CD1c-positive myeloid dendritic cell (primary cell): ENCODE measurements around the gene PKD2L2.
"Not testable (repeated sequence)": the region's sequence is repeated elsewhere in the genome, so short reads cannot be mapped to it uniquely, and the experiment has no call there.

Experiments used
- DNase-seq: peaks from one replicate; pipeline ENCODE4 v3.0.0-alpha.2; 2016; ENCODE audit errors: extremely low spot score

PKD2L2 gene

DNA sequence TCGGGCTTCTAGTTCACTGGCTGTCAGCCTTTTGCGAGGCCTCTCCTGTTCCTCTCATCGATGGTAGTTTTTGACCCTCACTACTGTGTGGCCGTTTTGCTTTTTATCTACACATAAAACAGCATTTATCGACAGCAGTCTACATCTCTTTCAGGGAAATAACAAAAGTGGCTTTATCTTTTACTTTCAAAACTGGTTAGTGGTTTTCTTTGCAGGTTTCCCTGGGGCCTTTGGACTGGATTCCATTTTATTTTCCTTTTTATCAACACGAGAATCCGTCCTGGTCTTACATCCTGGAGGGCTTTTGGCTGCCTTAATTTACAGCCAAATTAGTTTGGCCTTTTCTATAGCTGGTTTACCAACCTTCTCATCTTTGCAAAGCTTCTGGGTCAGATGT, 793 bp upstream of the PKD2L2 start:
- DNase-seq: no peak

DNA sequence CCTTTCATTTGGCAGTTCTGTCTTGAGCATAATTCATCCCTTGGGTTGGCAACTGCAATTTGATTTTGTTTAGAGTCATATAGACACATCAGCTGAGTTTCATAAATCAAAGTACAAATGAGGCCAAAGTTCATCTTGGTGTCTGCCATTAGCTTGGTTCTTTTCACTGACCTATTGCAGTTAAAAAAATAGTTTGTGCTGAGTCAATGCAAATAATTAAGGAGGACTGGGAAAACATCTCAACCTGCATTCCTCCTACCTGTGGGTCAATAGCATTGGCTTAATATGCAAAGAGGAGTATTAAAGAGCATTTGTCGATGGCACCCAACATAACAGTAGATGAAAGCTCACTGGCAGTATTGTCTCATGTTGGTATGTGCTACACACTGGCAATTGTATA, 1.6 kb downstream of the PKD2L2 start:
- DNase-seq: no peak

DNA sequence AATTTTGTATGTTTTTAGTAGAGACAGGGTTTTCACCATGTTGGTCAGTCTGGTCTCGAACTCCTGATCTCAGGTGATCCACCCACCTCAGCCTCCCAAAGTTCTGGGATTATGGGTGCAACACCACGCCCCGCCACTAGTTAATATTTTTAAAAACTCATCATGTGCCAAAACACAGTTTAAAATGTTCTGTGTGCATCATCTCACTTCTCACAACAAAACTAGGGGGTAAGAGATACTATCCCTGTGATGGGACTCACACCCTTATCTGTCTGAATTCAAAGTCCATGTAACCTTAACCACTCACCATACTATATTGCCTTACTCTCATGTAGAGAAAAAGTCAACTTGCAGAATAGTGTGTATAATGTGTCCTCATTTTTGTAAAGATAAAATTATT, 2.6 kb downstream of the PKD2L2 start:
- no peak for DNase-seq

DNA sequence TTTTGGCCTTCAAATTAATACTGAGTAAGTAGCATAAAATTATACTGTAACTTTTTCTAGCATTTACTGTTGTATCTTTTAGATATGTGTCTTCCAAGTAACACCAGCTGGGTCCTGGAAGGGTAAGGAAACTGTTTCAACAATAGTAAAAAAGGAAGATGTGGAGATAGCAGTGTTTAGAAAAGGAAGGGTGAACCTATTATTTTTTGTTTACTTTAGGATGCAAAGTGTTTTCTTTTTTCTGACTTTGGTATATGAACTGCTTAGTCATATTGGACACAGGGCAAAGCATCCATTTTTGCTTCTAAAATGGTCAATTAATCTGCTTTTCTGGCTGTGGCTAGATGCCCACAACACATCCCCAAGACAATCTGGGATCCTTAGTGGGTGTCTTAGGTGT, 5.3 kb downstream of the PKD2L2 start:
- no peak for DNase-seq

DNA sequence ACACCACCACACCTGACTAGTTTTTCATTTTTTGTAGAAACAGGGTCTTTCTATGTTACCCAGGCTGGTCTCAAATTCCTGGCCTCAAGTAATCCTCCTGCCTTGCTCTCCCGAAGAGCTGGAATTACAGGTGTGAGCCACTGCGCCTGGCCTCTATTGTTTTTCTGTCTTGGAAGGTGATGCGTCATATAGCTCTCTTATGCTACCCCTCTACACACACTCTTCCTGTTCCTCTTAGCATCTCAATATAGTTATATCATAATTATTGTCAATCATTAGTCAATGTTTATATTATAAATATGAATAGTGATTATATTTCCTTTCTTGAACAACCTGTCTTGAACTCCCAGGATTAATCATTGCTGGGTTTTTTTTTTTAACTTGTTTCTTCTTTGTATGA, 7.3 kb downstream of the PKD2L2 start:
- no peak for DNase-seq

DNA sequence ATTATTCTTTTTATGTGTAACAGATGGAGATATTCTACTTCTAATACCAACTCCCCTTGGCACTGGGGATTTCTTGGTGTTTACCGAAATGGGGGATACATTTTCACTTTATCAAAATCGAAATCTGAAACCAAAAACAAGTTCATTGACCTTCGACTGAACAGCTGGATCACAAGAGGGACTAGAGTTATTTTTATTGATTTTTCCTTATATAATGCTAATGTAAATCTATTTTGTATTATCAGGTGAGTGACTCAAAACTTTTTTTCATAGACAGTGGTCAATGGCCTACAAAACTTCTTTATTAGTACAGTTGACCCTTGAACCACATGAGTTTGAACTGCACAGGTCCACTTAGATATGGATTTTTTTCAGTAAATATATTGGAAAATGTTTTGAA, 10.2 kb downstream of the PKD2L2 start:
- DNase-seq: no peak

DNA sequence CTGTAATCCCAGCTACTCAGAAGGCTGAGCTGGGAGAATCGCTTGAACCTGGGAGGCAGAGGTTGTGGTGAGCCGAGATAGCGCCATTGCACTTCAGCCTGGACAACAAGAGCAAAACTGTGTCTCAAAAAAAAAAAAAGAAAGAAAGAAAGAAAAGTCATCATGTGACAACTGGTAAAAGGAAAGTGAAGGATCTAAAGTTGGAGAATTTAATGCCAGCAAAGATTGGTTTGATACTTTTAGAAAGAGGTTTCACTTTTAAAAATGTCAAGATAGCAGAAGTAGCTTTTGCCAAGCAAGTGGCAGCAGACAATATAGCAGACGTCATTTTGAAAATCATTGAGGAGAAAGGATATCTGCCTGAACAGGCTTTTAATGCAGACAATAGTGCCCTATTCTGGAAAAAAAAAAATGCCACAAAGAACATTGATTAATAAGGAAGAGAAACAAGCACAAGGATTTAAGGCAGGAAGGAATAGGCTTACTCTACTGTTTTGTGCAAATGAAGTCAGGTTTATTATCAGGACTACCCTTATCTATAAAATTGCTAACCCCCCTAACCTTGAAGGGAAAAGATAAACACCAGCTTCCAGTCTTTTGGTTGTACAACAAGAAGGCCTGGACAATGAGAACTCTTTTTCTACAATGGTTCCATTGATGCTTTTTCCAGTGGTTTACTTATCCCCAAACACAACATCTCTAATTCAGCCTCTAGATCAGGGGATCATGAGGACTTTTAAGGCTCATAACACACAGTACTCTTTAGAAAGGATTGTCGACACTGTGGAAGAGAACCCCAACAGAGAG, 12.0 kb downstream of the PKD2L2 start:
- no peak for DNase-seq

DNA sequence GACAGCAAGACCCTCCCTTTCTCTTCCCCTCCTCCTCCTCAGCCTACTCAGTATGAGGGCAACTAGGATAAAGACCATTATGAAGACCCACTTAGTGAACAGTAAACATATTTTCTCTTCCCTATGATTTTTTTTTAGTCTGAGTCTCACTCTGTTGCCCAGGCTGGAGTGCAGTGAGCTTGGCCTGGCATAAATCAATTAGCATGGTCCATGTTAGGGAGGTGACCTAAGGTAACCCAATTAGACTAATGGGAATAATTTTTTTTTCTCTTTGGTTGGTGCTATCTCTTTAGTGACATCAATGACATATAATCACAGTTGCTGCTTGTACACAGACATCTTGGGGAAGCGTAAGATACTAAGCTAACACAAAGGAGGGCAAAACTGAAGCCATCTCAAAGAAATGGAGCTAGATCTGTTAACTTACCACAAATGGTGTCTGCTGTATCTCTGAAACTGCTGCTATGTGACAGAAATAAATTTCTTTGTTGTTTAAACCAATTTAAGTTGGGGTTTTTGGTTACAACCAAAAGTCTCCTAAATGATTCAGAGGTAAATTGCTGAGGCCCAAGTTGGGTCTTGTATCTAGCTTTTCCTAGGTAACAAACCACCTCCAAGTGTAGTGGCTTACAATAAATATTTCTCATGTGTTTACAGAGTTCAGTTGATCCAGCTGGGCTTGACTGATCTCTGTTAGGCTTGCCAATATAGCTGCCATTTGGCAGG, 13.3 kb downstream of the PKD2L2 start:
- DNase-seq: no peak

DNA sequence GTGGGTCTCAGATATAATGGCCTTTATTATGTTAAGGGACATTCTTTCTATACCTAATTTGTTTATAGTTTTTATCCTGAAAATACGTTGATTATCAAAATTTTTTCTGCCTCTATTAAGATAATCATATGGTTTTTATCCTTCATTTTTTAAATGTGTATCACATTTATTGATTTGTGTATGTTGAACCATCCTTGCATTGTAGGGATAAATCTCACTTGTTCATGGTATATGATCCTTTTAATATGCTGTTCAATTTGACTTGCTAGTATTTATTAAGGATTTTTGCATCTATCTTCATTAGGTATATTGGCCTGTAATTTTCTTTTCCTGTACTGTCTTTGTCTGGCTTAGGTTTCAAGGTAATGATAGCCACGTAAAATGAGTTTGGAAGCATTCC, 25.5 kb downstream of the PKD2L2 start:
- DNase-seq: no peak

DNA sequence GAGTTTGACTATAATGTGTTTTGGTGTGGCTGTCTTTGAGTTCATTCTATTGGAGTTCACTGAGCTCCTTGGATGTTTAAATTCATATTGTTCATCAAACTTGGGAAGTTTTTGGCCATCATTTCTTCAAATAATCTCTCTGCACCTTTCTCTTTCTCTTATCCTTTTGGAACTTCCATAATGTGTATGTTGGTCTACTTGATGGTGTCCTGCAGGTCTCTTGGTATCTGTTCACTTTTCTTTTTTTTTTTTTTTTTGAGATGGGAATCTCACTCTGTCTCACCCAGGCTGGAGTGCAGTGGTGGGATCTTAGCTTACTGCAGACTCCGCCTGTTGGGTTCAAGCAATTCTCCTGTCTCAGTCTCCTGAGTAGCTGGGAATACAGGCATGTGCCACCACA, 27.7 kb downstream of the PKD2L2 start:
- no peak for DNase-seq

DNA sequence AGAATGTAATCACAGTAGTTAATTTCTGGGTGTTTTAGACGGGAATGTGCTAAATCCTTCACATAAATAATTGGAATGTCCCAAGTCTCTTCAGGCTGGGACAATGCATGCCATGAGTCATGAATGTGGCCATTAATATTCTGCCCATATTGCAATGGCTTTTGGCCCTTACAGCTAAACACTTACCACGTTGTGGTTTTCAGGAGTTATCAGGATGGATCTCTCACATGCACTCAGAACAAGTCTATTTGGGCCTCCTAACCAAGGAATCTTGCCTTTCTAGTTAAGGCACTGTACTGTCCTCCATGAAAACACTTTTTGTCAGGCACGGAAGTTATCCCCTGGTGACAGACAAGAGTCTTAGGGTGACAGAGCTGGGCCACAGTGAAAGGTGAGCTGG, 32.7 kb downstream of the PKD2L2 start:
- no peak for DNase-seq

DNA sequence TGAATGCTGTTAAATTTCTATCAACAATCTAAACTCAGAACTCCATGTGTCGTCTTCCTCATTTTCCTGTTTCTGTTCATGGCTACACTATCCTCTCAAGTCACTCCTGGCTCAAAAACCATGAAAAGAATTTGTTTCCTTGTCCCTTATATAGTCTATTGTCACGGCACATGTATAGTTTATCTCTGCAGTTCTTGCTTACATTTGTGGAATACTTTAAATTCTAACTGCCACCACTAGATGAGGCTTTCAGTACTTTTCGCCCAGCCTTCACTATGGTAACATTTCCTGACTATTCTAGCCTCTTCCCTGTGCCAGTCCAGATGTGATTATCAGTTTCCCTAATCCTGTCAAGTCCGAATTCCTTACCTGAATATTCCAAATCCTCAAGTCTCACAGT, 34.6 kb downstream of the PKD2L2 start:
- no peak for DNase-seq

DNA sequence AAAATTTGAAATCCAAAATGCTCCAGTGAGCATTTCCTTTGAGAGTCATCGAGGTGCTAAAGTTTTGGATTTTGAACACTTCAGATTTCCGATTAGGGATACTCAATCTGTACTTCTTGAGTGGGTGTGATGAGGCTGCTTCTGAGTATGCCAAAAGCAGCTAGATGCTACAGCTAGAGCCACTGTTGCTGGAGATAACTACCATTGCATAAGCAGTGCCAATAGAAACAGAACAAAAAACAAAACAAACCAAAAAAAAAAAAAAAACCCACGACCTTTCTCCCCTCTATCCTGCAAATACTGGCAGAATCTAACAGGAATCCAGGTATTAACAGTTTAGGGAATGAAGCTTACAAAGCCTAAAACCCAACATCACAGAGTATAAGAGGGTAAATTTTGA, 43.5 kb downstream of the PKD2L2 start:
- no peak for DNase-seq

DNA sequence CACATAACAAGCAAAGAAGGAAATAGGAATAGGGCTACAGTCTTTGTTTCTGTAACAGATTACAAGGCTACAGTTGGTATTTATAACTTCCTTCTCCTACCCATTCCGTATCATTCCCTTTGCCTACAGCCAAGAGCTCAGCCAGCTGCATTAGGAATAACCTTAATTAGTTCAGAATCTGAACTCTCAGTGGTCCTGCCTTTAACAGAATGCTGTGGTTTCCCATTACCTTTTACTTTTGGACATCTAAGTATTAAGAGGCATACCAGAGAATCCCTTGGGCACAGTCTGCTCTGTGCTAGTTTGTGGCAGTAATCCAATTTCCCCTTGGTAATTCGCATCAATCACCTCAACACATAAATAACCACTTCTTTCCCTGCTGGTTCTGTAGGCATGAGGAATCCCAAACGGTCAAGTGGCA, 44.2 kb downstream of the PKD2L2 start:
- no peak for DNase-seq

DNA sequence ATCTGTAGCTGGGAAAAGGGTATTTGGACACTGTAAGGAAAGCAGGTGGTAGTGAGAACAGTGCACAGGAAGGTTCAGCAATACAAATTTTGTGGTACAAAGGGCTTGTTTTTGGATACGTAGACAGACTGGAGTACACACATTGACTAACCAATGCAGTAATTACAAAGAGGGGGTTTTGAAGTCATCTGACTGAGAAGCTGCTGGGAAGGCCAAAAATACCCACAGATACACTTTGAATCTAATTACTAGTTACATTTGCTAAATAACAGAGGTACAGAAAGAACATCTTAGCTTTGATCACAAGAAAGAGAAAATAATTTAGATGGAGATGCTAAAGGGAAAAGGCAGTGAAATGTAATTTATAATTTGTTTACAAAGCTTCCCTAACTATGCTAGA, 45.9 kb downstream of the PKD2L2 start:
- no peak for DNase-seq

DNA sequence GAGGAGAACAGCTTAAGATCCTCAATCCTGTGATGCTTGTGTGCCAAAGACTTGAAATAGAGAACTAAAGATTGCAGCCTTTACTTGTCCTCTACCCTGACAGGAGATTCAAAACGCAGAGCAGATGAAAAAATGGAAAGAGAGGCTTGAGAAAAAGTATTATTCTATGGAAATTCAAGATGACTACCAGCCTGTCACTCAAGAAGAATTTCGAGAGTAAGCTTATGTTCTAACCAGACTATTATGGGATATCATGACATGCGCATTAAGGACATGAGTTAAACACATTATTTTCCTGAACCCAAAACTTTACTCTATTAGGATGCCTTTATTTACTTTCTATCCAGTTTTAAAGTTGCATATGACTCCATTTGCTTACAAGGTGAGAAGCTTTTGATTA, 46.4 kb downstream of the PKD2L2 start:
- DNase-seq: no peak

DNA sequence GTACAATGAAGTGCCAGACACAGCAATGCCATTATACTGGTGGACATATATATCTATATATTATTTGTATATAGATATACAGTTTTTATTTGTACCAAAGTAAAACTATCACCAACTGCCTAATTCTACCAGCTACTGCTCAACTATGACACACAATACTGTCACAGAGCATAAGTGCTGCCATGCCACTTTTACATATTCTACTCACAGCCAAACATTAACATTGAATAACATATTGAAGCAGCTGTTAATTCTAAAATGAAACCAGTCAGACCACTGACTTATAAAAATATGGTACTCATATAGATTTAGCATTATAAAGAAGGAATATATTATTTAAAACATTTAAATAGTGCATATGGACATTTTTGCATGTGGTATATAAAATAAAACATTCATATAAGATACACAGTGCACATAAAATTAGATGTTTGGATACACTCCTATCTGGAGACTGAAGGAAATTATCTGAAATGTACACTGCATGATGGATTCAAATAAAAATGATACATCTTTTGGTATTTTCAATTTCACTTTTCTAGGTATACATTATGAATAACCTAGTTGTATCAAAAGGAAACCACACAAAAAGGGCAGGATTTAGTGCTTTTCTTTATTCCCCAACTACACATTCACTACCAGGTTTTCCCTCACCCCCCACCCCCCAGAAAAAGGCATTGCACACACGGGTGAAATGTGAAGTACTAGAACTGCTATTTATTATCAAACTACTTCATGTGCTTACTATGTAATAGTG, 48.9 kb downstream of the PKD2L2 start:
- DNase-seq: no peak

DNA sequence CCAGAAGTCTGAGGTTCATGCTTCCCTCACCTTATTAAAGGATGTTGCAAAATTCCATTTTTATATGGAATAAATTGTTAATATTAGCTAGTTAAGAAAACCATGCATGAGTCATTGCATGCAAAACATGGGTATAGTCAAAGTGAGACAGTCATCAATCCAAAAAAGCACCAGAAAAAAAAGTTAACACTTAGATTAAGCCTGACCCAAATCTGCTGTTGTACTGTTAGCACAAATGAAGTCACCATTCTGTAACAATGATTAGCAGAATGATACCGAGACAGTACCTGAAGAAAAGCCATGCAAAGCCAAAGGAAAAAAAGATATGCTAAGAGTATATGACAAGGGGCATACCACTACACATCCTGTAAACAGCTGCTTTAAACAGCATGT, 49.5 kb downstream of the PKD2L2 start:
- DNase-seq: no peak

DNA sequence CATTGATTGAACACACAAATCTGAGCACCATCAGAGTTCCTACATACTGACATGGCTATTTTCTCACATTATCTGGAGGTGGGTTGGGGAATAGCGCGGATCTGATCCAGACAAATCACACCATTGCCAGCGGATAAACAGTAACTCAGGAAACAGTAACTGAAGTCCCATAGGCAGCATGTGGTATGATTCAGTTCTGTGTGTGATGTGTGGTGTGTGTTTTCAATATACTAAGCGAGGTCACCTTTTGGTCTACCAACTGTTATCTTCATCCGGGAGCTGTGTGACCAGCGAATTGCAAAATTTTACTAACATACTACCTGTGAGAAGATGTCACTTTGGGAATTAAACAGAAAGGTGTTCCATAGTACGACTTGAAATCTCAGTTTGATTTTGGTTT, 50.1 kb downstream of the PKD2L2 start:
- DNase-seq: no peak

DNA sequence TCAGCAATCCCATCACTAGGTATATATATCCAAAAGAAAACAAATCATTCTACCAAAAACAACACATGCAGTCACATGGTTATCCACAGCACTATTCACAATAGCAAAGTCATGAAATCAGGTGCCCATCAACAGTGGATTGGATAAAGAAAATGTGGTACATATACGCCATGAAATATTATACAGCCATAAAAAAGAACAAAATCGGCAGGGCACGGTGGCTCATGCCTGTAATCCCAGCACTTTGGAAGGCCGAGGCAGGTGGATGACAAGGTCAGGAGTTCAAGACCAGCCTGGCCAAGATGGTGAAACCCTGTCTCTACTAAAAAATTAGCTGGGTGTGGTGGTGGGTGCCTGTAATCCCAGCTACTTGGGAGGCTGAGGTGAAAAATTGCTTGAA, 55.0 kb downstream of the PKD2L2 start:
- not testable (repeated sequence) for DNase-seq

DNA sequence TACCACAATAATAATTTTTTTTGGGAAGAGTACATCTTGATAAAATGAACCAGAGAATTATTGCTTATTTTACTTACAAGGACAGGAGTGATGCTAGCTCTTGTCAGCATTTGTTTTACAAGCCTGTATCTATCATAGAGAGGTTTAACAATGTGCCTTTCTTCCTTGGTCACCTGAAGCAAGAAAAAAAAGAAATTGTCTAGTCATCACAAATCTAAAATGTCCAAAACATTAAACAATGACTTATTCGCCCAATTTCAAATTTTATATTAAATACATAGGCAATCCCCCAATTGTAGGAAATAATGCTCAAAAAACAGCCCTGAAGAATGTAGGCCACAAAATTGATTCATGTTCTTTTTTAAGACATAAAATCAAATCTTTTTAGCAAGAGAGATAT, 56.6 kb downstream of the PKD2L2 start:
- DNase-seq: no peak

DNA sequence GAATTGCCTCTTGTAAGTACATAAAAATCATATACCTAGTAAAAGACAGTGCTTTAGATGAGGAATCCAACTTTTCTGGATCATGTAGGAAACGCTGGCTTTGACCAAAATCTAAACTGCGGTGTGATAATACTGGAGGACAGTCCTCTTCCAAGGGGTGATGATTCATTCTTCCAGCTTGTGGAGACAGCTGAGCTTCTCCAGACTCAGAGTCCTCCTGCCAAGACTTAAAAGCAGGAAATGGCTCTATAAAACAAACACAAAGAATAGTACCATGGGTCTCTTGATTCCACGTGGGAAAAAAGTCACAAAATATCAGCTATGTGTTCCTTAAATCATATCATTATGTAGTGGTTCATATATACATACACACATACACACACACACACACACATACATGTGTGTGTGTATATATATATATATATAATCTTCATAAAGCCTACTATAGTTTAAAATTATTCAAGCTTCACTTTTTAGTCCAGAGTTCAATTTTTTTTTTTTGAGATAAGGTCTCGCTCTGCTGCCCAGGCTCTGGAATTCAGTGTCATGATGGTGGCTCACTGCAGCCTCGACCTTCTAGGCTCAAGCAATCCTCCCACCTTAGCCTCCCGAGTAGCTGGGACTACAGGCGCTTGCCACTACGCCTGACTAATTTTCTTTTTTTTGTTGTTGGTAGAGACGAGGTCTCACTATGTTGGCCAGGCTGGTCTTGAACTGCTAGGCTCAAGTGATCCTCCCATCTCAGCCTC, 65.0 kb downstream of the PKD2L2 start:
- no peak for DNase-seq
